K562 (cell line): ENCODE results near the gene PHF21B.

Experiments used
- BCOR ChIP-seq: fragments of 450-650 bp; IDR thresholded peaks from 2 replicates; pipeline ENCODE4 v1.6.1; 2016
- BRD4 ChIP-seq: fragments of 200-600 bp; sonication (generic); IDR thresholded peaks from 2 replicates; pipeline ENCODE4 v1.6.1; 2017; ENCODE audit warnings: inconsistent platforms
- JUNB ChIP-seq: fragments of 450-650 bp; formaldehyde crosslinking; conservative IDR thresholded peaks from 2 replicates; pipeline ENCODE4 v1.4.0; 2020; ENCODE audit warnings: mild to moderate bottlenecking
- KLF10 ChIP-seq: fragments of 250-450 bp; sonication (Bioruptor Pico); IDR thresholded peaks from 2 replicates; pipeline ENCODE4 v1.6.1; 2021; ENCODE audit warnings: matching md5 sums
- MAFK ChIP-seq: IDR thresholded peaks from 2 replicates; pipeline ENCODE4 v1.6.1; 2011; ENCODE audit warnings: low read length, improper control_type of control experiment
- PHF21A ChIP-seq: fragments of 450-650 bp; IDR thresholded peaks from 2 replicates; pipeline ENCODE4 v1.6.1; 2017; ENCODE audit warnings: low read depth, borderline replicate concordance
- POLR2A ChIP-seq: fragments of 450-650 bp; conservative IDR thresholded peaks from 2 replicates; pipeline ENCODE4 v1.6.1; 2016
- ZNF512 ChIP-seq: IDR thresholded peaks from 2 replicates; pipeline ENCODE4 v1.6.1; 2016; ENCODE audit warnings: missing genetic modification characterization, missing compliant biosample characterization
- ZNF668 ChIP-seq: fragments of 250-450 bp; sonication (Bioruptor Pico); IDR thresholded peaks from 2 replicates; pipeline ENCODE4 v1.8.0; 2022; ENCODE audit warnings: mild to moderate bottlenecking, inconsistent platforms

- no peak for TF ChIP-seq POLR2A
- no peak for TF ChIP-seq KLF10 (CRISPR knock-in tag)
- TF ChIP-seq ZNF668 (CRISPR knock-in tag), result no peak
- TF ChIP-seq MAFK, result no peak
- no peak for TF ChIP-seq ZNF512 (tag)
- no peak for TF ChIP-seq BCOR
- TF ChIP-seq PHF21A, result no peak
- no peak for TF ChIP-seq JUNB (CRISPR knock-in tag)
- TF ChIP-seq BRD4, result no peak
These were observed 25.0 kb upstream of the PHF21B start for GRCh38 chr22:45034821-45035220.
